Adrenal gland (tissue), 5 donors: Measurements from ENCODE around the gene IGFL3.

Source experiments
- POLR2A ChIP-seq, 2 donors: fragments of 450-650 bp; IDR thresholded peaks; one replicate each; pipeline ENCODE4 v1.6.1; 2017; ENCODE audit warnings: antibody characterized with exemption in 2 of 2, mild to moderate bottlenecking in 2 of 2, moderate library complexity in 1 of 2
- TF ChIP-seq, protein P1 (sequence below), 6 experiments: fragments of 450-650 bp in 4 of 6; fragments of 200-600 bp in 2 of 6; sonication (generic) in 1 of 6; IDR thresholded peaks; 1 replicate in 5 of 6; 2 replicates in 1 of 6; pipeline versions ENCODE4 v1.5.1 to v1.8.0; 2016 to 2021; ENCODE audit warnings: antibody characterized with exemption in 6 of 6, mild to moderate bottlenecking in 2 of 6, moderate library complexity in 1 of 6
- donor health status: DM: no; HTN: no; CAD: no.

DNA sequence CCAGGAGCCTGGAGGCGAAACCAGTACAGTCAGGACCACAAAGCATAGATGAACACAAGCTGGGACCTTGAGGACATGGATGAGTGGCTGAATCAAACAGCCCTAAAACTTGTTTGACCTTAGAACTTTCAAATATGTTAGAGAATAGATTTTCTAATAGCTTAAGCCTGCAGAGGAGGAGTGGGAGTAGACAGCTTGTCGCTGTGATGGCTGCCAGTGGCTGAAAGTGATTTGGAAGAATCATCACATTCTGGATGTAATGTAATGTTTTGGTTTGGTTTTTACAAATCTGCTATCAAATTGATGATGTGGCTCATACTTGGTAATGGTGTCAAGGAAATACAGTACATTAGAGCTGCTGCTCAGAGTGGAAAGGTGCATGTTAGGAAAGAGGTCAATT, 12.0 kb downstream of the IGFL3 start:
- TF ChIP-seq POLR2A (IDR thresholded peaks at IDR 0.05), result no peak
- TF ChIP-seq, protein P1, sequence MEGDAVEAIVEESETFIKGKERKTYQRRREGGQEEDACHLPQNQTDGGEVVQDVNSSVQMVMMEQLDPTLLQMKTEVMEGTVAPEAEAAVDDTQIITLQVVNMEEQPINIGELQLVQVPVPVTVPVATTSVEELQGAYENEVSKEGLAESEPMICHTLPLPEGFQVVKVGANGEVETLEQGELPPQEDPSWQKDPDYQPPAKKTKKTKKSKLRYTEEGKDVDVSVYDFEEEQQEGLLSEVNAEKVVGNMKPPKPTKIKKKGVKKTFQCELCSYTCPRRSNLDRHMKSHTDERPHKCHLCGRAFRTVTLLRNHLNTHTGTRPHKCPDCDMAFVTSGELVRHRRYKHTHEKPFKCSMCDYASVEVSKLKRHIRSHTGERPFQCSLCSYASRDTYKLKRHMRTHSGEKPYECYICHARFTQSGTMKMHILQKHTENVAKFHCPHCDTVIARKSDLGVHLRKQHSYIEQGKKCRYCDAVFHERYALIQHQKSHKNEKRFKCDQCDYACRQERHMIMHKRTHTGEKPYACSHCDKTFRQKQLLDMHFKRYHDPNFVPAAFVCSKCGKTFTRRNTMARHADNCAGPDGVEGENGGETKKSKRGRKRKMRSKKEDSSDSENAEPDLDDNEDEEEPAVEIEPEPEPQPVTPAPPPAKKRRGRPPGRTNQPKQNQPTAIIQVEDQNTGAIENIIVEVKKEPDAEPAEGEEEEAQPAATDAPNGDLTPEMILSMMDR (IDR thresholded peaks at IDR 0.05), result no peak
